ENCODE measurements around the gene KDM2A.

Gene KDM2A

GRCh38 chr11:67266449-67267187 is 147.6 kb downstream of the KDM2A start, which contains the start of gene GRK2:
Gene GRK2, plus strand, starts transcription at chr11:67266473. Its CDS starts 227 bp downstream, at chr11:67266700.
- DNase-seq (ENCODE audit: low read depth): peak; percentile 60
- TF ChIP-seq CTCF (IDR thresholded peaks at IDR 0.05; ENCODE audit: insufficient read depth, low read depth, low read length, missing control alignments): no peak
- H3K4me3 ChIP-seq (ENCODE audit: low read length): peak within 1 kb of the TSS; percentile 79

- H3K4me3 ChIP-seq (ENCODE audit: low read length): peak overlapping the region; percentile 79
- TF ChIP-seq CTCF (IDR thresholded peaks at IDR 0.05; ENCODE audit: insufficient read depth, low read depth, low read length, missing control alignments): no peak
- DNase-seq (ENCODE audit: low read depth): no peak
Measured at GRCh38 chr11:67267188-67268080, 148.4 kb downstream of the KDM2A start.

- no peak for TF ChIP-seq CTCF (IDR thresholded peaks at IDR 0.05; ENCODE audit: insufficient read depth, low read depth, low read length, missing control alignments)
- no peak for DNase-seq (ENCODE audit: low read depth)
- H3K4me3 ChIP-seq (ENCODE audit: low read length): peak overlapping the region; percentile 79
Measured at GRCh38 chr11:67268081-67268961, 149.3 kb downstream of the KDM2A start.

GRCh38 chr11:67268962-67269268 is 149.9 kb downstream of the KDM2A start:
- no peak for TF ChIP-seq CTCF (IDR thresholded peaks at IDR 0.05; ENCODE audit: insufficient read depth, low read depth, low read length, missing control alignments)
- no peak overlapping the region for H3K4me3 ChIP-seq (ENCODE audit: low read length)
- no peak for DNase-seq (ENCODE audit: low read depth)

GRCh38 chr11:67269401-67270255 is 150.6 kb downstream of the KDM2A start:
- no peak for TF ChIP-seq CTCF (IDR thresholded peaks at IDR 0.05; ENCODE audit: insufficient read depth, low read depth, low read length, missing control alignments)
- DNase-seq (ENCODE audit: low read depth): no peak
- H3K4me3 ChIP-seq (ENCODE audit: low read length): peak overlapping the region; percentile 20
